ENCODE results near the gene COX7C.

DNA sequence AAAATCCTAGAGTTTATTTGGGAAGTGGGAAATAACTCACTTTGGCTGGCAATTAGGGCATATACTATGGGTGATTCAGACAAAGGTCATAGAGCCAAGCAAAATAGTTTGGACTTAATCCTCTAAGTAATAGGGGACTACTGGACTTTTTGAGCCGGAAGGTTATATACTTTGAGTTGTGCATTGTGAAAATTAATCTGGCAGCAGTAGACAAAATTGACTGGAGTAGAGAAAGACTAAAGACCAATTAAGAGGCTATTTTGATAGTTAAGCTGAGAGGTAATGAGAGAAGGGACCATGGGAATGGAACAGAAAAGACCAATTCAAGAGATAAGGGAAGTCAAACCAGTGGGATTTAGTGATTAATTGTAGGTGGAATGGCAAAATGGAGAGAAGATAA is 28.9 kb downstream of the COX7C start:
- TF ChIP-seq EZH2 (IDR thresholded peaks at IDR 0.05; ENCODE audit: insufficient read depth, poor library complexity, severe bottlenecking) (no peak), EZH2phosphoT487 (IDR thresholded peaks at IDR 0.05; ENCODE audit: insufficient read depth, low read depth) (no peak)

Data from GM23248 (cell line).